Loucy (cell line): ENCODE measurements around the gene ABTB2.

ENCODE experiments used
- H2AFZ ChIP-seq: fragments of 200-600 bp; sonication (generic); 2 replicates; pipeline ENCODE4 v1.6.0; 2016; ENCODE audit warnings: antibody characterized with exemption, mild to moderate bottlenecking, low read length, moderate library complexity
- H3F3A ChIP-seq: fragments of 200-600 bp; 2 replicates; pipeline ENCODE4 v1.6.0; 2016; ENCODE audit warnings: antibody characterized with exemption, low read depth, mild to moderate bottlenecking
- H3K27me3 ChIP-seq: fragments of 200-600 bp; sonication (generic); 2 replicates; pipeline ENCODE4 v1.6.1; 2014; ENCODE audit warnings: low read length, mild to moderate bottlenecking; ENCODE audit not compliant: insufficient read depth, poor library complexity, severe bottlenecking
- H3K36me3 ChIP-seq: fragments of 200-600 bp; sonication (generic); 2 replicates; pipeline ENCODE4 v1.6.1; 2016; ENCODE audit warnings: low read length; ENCODE audit not compliant: insufficient read depth
- H3K4me1 ChIP-seq: fragments of 200-600 bp; sonication (generic); 2 replicates; pipeline ENCODE4 v1.5.1; 2014; ENCODE audit warnings: low read length, mild to moderate bottlenecking; ENCODE audit not compliant: insufficient read depth, poor library complexity, severe bottlenecking
- H3K4me2 ChIP-seq: fragments of 200-600 bp; sonication (generic); 2 replicates; pipeline ENCODE4 v1.6.0; 2014; ENCODE audit warnings: antibody characterized with exemption, low read length, low read depth, mild to moderate bottlenecking; ENCODE audit not compliant: poor library complexity, severe bottlenecking
- H3K4me3 ChIP-seq: fragments of 200-600 bp; sonication (generic); 2 replicates; pipeline ENCODE4 v1.5.1; 2014; ENCODE audit warnings: low read length, mild to moderate bottlenecking, mixed read lengths; ENCODE audit not compliant: poor library complexity, severe bottlenecking
- H3K79me2 ChIP-seq: fragments of 200-600 bp; sonication (generic); 2 replicates; pipeline ENCODE4 v1.6.1; 2014; ENCODE audit warnings: low read length; ENCODE audit not compliant: insufficient read depth
- H3K9ac ChIP-seq: fragments of 200-600 bp; sonication (generic); 2 replicates; pipeline ENCODE4 v1.6.0; 2014; ENCODE audit warnings: mild to moderate bottlenecking, low read depth, low read length, moderate library complexity; ENCODE audit not compliant: poor library complexity, severe bottlenecking
- H3K9me2 ChIP-seq: fragments of 200-600 bp; sonication (generic); replicated peaks from 2 replicates; pipeline ENCODE4 v1.6.1; 2016; ENCODE audit warnings: low read depth, low read length, mixed read lengths
- H3K9me3 ChIP-seq: fragments of 200-600 bp; sonication (generic); 2 replicates; pipeline ENCODE4 v1.6.1; 2014; ENCODE audit warnings: mild to moderate bottlenecking, antibody characterized with exemption, low read length, low read depth; ENCODE audit not compliant: insufficient read depth
- H4K20me1 ChIP-seq: fragments of 200-600 bp; sonication (generic); 2 replicates; pipeline ENCODE4 v1.6.0; 2014; ENCODE audit warnings: antibody characterized with exemption, low read length, mild to moderate bottlenecking; ENCODE audit not compliant: insufficient read depth, poor library complexity, severe bottlenecking
- CTCF ChIP-seq: fragments of 200-600 bp; sonication (generic); conservative IDR thresholded peaks from 2 replicates; pipeline ENCODE4 v1.5.1; 2014; ENCODE audit warnings: mild to moderate bottlenecking, antibody characterized with exemption, low read length
- EZH2phosphoT487 ChIP-seq: fragments of 200-600 bp; IDR thresholded peaks from 2 replicates; pipeline ENCODE4 v1.6.1; 2018; ENCODE audit warnings: antibody characterized with exemption, mild to moderate bottlenecking, moderate library complexity, borderline replicate concordance

ABTB2 gene

DNA sequence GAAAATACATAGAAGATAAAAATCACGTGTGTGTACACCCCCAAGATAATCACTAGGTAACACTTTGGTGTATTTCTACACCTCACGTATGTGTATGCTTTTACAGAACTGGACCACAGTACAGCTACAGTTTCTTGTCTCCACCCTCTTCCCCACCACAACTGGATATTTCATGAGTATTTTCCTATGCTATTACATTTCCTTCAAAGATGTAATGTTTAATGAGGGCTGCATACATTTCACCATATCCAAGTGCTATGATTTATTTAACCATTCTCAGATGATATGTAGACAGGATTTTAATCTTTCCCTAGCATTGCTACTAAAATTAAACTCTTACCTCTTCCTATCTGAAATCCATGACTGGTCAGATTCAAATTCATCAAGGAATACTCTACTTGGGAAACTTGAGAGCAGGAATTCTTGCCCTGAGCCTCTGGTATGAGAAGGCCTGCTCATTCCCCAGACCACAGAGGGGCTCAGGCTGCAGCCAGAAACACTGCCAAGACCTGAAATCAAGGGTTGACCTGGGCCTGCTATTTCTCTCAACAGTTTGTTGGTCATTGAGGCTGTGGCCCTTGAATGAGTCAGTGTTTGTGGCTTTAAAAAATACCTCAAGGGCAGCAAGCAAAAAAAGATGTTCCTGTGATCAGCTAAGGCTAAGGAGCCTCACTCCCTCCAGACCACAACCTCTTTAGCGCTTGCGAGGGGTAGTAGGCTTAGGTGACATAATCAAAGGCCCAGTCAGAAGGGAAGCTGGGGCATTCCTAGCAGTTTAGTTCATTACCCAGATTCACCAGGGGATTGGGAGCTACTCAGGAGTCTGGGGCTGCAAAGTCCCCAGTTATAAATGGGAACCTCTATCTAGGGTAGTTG lies 55.5 kb downstream of the ABTB2 start:
- Histone ChIP-seq H4K20me1 (no peaks in the 10 kb centered on the region), H3K4me1 (peaks cover 65% of the 10 kb centered on the region), H3K79me2 (no peaks in the 10 kb centered on the region), H3K4me2 (peak overlapping the region; percentile 73), H3K36me3 (no peaks in the 10 kb centered on the region), H3K27me3 (no peaks in the 10 kb centered on the region), H2AFZ (0 out of 2 replicates have a peak overlapping the region, but pooled peaks have one; percentile 16), H3K9me3 (no peaks in the 10 kb centered on the region), H3F3A (peaks cover 13% of the 10 kb centered on the region), H3K9me2 (no peaks in the 10 kb centered on the region), H3K4me3 (peak overlapping the region; percentile 60), H3K9ac (peak overlapping the region; percentile 20)
- no peak for TF ChIP-seq EZH2phosphoT487
- TF ChIP-seq CTCF = no peak

DNA sequence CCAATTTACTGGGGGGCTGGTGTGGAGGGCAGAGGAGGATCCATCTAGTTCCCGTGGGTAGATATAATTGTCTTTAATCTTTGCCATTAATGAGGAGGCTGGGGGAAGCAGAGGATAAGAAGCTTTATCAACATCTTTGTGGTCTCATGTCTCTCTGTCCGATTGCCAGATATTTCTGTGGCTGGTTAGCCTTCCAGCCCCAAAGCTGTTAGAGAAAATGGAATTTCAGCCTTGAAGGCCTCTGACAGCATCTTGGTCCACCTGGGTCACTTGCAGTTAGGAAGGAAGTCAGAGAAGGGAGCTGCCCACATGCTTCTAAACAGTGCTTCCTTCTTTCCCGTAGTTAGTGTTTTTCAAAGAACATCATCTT lies 56.9 kb downstream of the ABTB2 start:
- H3K4me2 ChIP-seq = peak overlapping the region; percentile 73
- H3K27me3 ChIP-seq = no peaks in the 10 kb centered on the region
- peaks cover 13% of the 10 kb centered on the region for H3F3A ChIP-seq
- TF ChIP-seq EZH2phosphoT487 = no peak
- no peak for TF ChIP-seq CTCF
- peaks cover 69% of the 10 kb centered on the region for H3K4me1 ChIP-seq
- peak overlapping the region; percentile 18 for H3K4me3 ChIP-seq
- peak overlapping the region; percentile 30 for H3K9ac ChIP-seq
- H3K36me3 ChIP-seq = no peaks in the 10 kb centered on the region
- no peaks in the 10 kb centered on the region for H3K9me3 ChIP-seq
- peak overlapping the region; percentile 49 for H2AFZ ChIP-seq
- H3K9me2 ChIP-seq = no peaks in the 10 kb centered on the region
- no peaks in the 10 kb centered on the region for H3K79me2 ChIP-seq
- no peaks in the 10 kb centered on the region for H4K20me1 ChIP-seq

DNA sequence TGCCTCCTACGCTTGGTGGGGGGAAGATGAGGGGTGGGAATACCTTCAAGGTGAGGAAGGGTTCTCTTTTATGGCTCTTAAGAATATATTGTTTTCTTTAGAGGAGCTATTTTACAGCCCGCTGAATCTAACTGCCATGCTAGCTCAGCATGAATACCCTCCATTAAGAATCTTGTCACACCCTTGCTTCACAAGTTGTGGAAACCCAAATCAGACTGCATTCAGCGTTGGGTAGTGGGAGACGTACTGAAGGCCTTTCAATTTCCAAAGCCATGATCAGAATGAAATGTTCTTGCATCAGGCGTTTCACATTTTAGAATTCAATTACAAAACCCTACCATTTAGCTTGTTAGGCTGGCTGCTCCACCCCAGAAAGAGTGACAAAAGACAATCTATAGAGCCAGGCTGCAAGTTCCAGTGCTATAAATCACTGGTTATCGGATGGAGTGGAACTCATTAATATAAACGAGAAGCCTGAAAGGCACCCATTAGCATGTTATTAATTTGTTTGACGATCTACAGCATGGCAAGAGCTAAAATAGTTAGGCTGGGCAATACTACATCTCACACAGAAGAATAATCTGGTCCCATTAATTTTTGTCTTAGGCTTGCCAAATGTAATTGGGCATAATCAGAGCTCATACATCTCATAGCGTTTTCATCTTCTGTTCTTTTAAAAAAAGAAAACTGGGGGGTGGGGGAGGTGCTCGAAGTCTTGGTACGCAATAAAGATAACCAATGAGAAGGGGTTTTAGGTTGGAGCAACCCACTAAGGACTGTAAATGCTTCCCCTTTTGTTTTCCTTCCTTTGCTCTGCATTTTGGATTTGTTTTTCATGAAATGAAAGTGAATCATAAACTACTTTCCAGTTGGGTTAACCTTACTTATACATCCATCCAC lies 57.5 kb downstream of the ABTB2 start:
- peak overlapping the region; percentile 73 for H3K4me2 ChIP-seq
- no peaks in the 10 kb centered on the region for H4K20me1 ChIP-seq
- H2AFZ ChIP-seq = peak overlapping the region; percentile 49
- no peaks in the 10 kb centered on the region for H3K9me3 ChIP-seq
- peak overlapping the region; percentile 18 for H3K4me3 ChIP-seq
- H3K9me2 ChIP-seq = no peaks in the 10 kb centered on the region
- peaks cover 13% of the 10 kb centered on the region for H3F3A ChIP-seq
- no peak for TF ChIP-seq CTCF
- TF ChIP-seq EZH2phosphoT487 = no peak
- H3K4me1 ChIP-seq = peaks cover 63% of the 10 kb centered on the region
- H3K27me3 ChIP-seq = no peaks in the 10 kb centered on the region
- H3K36me3 ChIP-seq = no peaks in the 10 kb centered on the region
- H3K9ac ChIP-seq = peak overlapping the region; percentile 30
- no peaks in the 10 kb centered on the region for H3K79me2 ChIP-seq
